Measurements from ENCODE around the gene KLRC3.

GRCh38 chr12:10456856-10457255, 36.5 kb upstream of the KLRC3 start:
- TF ChIP-seq EP300 (IDR thresholded peaks at IDR 0.05) (no peak), POLR2A (IDR thresholded peaks at IDR 0.05) (no peak), CTCF (IDR thresholded peaks at IDR 0.05) (no peak)

Data from stomach (tissue), 4 donors.